Mononuclear cell (primary cell): Measurements from ENCODE around the gene LRRC61. TPM values are rescaled to one million over a fixed set of nuclear protein-coding genes. Genes with fewer than 3 reads are reported as not detected.

Experiments used
- H3K27me3 ChIP-seq: 2 replicates; pipeline ENCODE4 v1.6.0; 2011; ENCODE audit warnings: low read length, control low read depth; ENCODE audit not compliant: insufficient read depth
- H3K4me1 ChIP-seq: 2 replicates; pipeline ENCODE4 v1.5.1; 2011; ENCODE audit warnings: mild to moderate bottlenecking, low read length, control low read depth; ENCODE audit not compliant: insufficient read depth
- H3K4me3 ChIP-seq: 2 replicates; pipeline ENCODE4 v1.5.1; 2011; ENCODE audit warnings: mild to moderate bottlenecking, low read length, moderate library complexity
- H3K9me3 ChIP-seq: 2 replicates; pipeline ENCODE4 v1.5.1; 2011; ENCODE audit warnings: low read depth, mild to moderate bottlenecking, control low read depth, low read length
- total RNA-seq: library from RNA; depleted of rRNA; stranded (reverse); fragments of >200 nt; gene quantifications from one replicate; pipeline ENCODE4 v1.2.3, GENCODE V29; 2012

LRRC61 gene
- total RNA-seq, 1 donor: 15.6 TPM

DNA sequence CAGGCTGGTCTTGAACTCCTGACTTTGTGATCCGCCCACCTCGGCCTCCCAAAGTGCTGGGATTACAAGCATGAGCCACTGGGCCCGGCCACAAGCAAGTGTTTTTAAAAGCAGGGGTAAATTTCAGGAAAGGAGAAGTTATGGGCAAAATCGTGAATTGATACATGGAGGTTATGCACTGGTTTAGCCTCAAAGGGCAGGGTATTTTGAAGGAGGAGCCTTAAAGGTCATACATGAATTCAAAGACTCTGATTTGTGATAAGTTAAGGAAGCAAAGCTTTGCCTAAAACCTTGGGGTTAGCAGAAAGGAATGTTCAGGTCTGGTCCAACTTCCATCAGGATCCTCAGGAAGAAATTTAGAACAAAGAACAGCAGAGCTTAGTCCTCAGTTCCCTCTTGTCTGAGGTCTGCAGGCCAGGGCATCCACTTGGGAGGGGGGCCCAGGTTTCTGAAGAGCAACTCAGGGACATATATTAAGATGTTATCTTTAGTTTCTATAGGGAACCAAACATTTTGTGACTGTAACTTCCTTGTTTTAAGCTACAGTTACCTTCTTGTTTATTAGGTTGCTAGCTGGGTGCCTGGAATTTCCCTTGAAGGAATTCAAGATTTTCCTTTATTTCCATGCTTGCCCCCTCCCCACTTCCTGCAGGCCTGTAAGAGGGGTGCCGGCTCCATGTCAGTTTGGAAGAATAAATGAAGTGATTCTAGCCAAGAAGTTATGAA is 42.7 kb downstream of the LRRC61 start:
- no peak overlapping the region for H3K4me3 ChIP-seq
- H3K9me3 ChIP-seq: no peaks in the 10 kb centered on the region
- peaks cover 68% of the 10 kb centered on the region for H3K4me1 ChIP-seq
- H3K27me3 ChIP-seq: no peaks in the 10 kb centered on the region

- Histone ChIP-seq H3K4me1 (peaks cover 68% of the 10 kb centered on the region), H3K27me3 (no peaks in the 10 kb centered on the region), H3K4me3 (peak overlapping the region; percentile 89), H3K9me3 (no peaks in the 10 kb centered on the region)
These were observed 44.5 kb downstream of the LRRC61 start for GRCh38 chr7:150367677-150368095.

- Histone ChIP-seq H3K9me3 (no peaks in the 10 kb centered on the region), H3K27me3 (no peaks in the 10 kb centered on the region), H3K4me1 (peaks cover 67% of the 10 kb centered on the region), H3K4me3 (peak within 1 kb of the TSS; percentile 89)
These were observed 45.1 kb downstream of the LRRC61 start, which contains the start of gene REPIN1 for GRCh38 chr7:150368096-150368883. Gene REPIN1 (plus strand): TSS chr7:150368822. CDS start chr7:150369712, 890 bp downstream.

DNA sequence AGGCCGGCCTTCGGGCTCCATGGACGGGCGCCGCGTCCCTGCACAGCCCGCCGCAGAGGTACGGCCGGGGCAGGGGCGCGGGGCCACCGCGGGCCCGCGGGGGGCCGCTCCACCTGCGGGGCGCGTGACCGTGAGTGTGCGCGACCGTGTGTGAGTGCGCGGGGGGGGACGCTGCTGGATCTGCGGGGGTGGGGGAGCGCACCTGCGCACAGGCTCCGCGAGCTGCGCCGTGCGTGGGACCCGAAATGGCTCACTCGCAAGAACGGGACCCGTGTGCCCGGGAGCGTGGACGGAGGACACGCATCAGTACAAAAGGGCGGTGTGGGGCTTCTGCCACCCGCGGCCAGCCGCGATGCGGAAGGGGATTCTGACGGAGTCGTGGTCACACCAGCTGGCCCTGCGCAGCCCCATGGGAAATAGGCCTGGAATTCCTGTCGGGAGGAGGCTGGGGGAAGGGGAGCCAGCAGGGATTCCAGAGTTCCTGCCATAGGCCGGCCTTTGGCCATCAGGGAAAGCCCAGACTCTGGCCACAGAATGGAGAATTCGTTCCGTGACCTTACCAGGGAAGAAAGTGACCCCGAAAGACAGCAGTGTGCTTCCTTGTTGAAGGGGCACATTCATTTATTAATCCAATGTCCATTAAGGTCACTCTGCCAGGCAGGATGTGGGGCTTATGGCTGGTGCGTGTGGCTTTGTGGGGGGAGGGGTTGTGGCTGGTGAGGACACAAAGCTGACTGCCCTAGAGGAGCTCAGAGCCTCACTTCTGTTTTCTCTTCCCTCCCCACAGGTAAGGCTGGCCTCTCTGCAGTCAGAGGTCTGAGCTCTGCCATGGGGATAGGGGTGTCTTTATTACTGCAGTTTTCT is 46.0 kb downstream of the LRRC61 start:
- peaks cover 59% of the 10 kb centered on the region for H3K4me1 ChIP-seq
- H3K9me3 ChIP-seq: no peaks in the 10 kb centered on the region
- H3K4me3 ChIP-seq: peak overlapping the region; percentile 89
- no peaks in the 10 kb centered on the region for H3K27me3 ChIP-seq

- H3K4me3 ChIP-seq: peak overlapping the region; percentile 89
- H3K9me3 ChIP-seq: no peaks in the 10 kb centered on the region
- H3K4me1 ChIP-seq: peaks cover 53% of the 10 kb centered on the region
- H3K27me3 ChIP-seq: no peaks in the 10 kb centered on the region
These were observed 46.8 kb downstream of the LRRC61 start for GRCh38 chr7:150369748-150370501.

DNA sequence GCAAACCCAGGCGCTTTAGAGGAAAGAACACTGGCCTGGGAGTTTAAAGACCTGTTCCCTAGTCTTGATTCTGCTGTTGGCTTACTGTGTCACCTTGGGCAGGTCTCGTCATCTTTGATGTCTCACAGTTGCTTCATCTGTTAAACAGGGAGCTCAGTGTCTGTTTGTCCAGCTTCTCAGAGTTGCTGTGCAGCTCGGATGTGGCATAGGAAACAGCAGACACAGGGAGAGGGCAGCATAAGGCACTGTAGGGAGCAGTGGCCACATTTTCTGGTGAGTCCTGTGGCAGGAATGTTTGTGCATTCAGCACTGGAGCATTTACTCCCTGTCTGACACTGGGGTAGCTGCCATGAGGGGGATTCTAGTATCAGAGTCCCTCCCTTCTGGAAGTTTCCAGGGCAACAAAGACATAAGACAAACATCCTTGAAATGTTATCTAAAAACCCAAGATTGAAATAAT is 47.5 kb downstream of the LRRC61 start:
- no peaks in the 10 kb centered on the region for H3K27me3 ChIP-seq
- H3K4me3 ChIP-seq: no peak overlapping the region
- no peaks in the 10 kb centered on the region for H3K9me3 ChIP-seq
- peaks cover 46% of the 10 kb centered on the region for H3K4me1 ChIP-seq

DNA sequence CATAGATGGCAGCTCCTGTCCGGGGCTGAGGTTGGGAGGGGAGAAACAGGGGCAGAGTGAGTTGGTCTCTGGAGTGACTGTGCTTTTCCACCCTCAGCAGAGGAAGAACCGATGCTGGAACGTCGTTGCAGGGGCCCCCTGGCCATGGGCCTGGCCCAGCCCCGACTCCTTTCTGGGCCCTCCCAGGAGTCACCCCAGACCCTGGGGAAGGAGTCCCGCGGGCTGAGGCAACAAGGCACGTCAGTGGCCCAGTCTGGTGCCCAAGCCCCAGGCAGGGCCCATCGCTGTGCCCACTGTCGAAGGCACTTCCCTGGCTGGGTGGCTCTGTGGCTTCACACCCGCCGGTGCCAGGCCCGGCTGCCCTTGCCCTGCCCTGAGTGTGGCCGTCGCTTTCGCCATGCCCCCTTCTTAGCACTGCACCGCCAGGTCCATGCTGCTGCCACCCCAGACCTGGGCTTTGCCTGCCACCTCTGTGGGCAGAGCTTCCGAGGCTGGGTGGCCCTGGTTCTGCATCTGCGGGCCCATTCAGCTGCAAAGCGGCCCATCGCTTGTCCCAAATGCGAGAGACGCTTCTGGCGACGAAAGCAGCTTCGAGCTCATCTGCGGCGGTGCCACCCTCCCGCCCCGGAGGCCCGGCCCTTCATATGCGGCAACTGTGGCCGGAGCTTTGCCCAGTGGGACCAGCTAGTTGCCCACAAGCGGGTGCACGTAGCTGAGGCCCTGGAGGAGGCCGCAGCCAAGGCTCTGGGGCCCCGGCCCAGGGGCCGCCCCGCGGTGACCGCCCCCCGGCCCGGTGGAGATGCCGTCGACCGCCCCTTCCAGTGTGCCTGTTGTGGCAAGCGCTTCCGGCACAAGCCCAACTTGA is 48.2 kb downstream of the LRRC61 start:
- Histone ChIP-seq H3K4me3 (no peak overlapping the region), H3K9me3 (no peaks in the 10 kb centered on the region), H3K27me3 (no peaks in the 10 kb centered on the region), H3K4me1 (peaks cover 41% of the 10 kb centered on the region)

DNA sequence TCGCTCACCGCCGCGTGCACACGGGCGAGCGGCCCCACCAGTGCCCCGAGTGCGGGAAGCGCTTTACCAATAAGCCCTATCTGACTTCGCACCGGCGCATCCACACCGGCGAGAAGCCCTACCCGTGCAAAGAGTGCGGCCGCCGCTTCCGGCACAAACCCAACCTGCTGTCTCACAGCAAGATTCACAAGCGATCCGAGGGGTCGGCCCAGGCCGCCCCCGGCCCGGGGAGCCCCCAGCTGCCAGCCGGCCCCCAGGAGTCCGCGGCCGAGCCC is 48.8 kb downstream of the LRRC61 start:
- Histone ChIP-seq H3K4me3 (no peak overlapping the region), H3K9me3 (no peaks in the 10 kb centered on the region), H3K27me3 (no peaks in the 10 kb centered on the region), H3K4me1 (peaks cover 39% of the 10 kb centered on the region)

DNA sequence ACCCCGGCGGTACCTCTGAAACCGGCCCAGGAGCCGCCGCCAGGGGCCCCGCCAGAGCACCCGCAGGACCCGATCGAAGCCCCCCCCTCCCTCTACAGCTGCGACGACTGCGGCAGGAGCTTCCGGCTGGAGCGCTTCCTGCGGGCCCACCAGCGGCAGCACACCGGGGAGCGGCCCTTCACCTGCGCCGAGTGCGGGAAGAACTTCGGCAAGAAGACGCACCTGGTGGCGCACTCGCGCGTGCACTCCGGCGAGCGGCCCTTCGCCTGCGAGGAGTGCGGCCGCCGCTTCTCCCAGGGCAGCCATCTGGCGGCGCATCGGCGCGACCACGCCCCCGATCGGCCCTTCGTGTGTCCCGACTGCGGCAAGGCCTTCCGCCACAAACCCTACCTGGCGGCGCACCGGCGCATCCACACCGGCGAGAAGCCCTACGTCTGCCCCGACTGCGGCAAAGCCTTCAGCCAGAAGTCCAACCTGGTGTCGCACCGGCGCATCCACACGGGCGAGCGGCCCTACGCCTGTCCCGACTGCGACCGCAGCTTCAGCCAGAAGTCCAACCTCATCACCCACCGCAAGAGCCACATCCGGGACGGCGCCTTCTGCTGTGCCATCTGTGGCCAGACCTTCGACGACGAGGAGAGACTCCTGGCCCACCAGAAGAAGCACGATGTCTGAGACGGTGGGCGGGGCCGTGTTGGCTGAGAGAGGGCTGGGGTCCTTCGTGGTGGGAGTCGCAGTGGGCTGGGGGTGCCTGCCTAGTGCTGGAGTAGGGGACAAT is 49.3 kb downstream of the LRRC61 start:
- no peak overlapping the region for H3K4me3 ChIP-seq
- peaks cover 41% of the 10 kb centered on the region for H3K4me1 ChIP-seq
- no peaks in the 10 kb centered on the region for H3K27me3 ChIP-seq
- H3K9me3 ChIP-seq: no peaks in the 10 kb centered on the region

- Histone ChIP-seq H3K9me3 (no peaks in the 10 kb centered on the region), H3K4me3 (no peak overlapping the region), H3K4me1 (peaks cover 41% of the 10 kb centered on the region), H3K27me3 (no peaks in the 10 kb centered on the region)
These were observed 50.1 kb downstream of the LRRC61 start for GRCh38 chr7:150373049-150373801.

DNA sequence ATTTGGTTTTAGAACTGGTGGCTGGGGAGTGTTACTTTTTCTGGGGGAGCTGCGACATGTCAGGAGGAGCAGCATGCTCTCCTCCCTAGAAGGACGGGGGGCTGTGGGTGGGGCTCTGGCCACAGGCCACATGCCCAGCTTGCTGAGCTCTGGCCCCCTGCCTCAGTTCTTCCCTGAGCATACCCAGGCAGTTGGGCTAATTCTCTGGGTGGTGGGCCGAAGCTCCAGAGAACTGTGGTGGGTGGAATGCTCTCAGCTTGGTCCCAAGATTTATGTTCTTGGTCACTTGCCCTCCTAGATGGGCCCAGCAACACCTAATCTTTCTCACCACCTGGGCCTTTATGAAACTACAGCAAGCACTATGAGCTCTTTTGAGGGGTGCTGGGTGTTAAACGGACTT is 50.9 kb downstream of the LRRC61 start:
- Histone ChIP-seq H3K27me3 (no peaks in the 10 kb centered on the region), H3K9me3 (no peaks in the 10 kb centered on the region), H3K4me1 (peaks cover 43% of the 10 kb centered on the region), H3K4me3 (no peak overlapping the region)

DNA sequence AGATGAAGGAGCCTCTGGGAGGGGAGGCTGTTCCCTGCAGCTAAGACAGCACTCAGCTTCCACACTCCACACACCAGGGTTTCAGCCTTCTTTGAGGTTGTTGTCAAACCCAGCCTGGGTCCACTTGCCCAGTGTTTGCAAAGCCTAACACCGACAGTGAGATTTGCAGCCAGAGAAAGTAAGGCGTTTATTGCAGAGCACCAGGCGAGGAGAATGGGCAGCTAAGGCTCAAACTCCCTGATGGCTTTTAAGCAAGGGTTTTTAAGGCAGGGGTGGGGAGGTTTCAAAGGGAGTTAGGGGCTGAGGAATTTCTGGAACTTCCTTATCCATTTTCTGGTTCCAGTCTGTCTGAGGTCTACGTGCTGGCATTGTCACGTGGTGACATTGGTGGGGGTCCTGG is 51.3 kb downstream of the LRRC61 start:
- peaks cover 38% of the 10 kb centered on the region for H3K4me1 ChIP-seq
- H3K4me3 ChIP-seq: no peak overlapping the region
- H3K9me3 ChIP-seq: no peaks in the 10 kb centered on the region
- H3K27me3 ChIP-seq: no peaks in the 10 kb centered on the region
